GM23248 (cell line): ENCODE results near the gene TRIM41.
"Not testable (repeated sequence)": the region's sequence is repeated elsewhere in the genome, so short reads cannot be mapped to it uniquely, and the experiment has no call there.

Source experiments
- EZH2 ChIP-seq: fragments of 200-600 bp; sonication (generic); IDR thresholded peaks from 2 replicates; pipeline ENCODE4 v1.6.1; 2018; ENCODE audit warnings: antibody characterized with exemption, mild to moderate bottlenecking; ENCODE audit not compliant: insufficient read depth, poor library complexity, severe bottlenecking
- EZH2phosphoT487 ChIP-seq: fragments of 200-600 bp; sonication (generic); IDR thresholded peaks from 2 replicates; pipeline ENCODE4 v1.6.1; 2018; ENCODE audit warnings: antibody characterized with exemption, moderate library complexity, mild to moderate bottlenecking, low read depth; ENCODE audit not compliant: insufficient read depth

DNA sequence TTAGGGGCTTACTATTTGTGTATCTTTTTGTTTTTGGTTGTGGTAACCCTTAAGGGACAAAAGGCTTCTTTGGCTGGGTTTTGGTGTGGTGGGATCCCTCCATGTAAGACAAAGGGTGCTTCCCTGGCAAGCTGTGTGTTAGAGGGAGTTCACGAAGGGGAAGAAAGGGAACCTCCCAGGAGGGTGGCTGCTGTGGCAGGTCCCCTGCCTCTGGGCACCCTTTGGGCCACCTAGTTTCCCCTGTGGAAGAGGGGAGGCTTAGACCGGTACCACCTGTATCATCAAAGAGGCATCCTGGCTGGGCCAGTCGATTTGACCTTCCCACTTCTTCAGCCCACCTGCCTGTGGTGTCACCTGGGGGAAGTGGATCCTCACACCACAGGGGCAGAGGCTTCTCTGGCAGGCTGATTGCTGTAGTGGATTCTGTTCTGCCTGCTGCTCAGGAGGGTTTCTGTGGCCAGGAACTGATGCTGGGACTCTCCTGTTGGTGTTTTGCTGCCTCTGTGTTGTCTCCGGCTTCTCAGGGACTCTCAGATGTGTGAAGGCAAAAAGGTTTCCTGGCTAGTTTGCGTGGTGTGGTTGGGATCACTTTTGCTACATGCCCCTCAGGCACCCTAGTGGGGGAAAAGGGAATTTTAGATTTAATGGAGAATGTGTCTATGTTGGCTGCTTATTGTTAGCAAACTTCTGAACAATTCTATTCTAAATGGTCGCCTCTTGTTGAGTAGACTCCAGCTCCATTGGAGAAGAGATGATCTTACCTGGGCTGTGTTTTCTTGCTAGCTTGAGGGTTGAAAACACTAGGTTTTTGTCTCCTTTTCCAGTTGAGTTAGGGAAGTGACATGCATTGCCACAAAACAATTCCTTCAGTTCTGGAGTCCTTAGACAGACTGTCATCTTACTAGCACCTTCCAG, 61.0 kb downstream of the TRIM41 start:
- not testable (repeated sequence) for TF ChIP-seq EZH2, EZH2phosphoT487
